Hepatocyte (in vitro differentiated cells): ENCODE data around the gene SLC14A1. TPM values are rescaled to one million over a fixed set of nuclear protein-coding genes. Genes with fewer than 3 reads are reported as not detected.

Experiments used
- DNase-seq: peaks from one replicate; pipeline ENCODE4 v3.0.0-alpha.2; 2016; ENCODE audit warnings: low spot score
- H2AFZ ChIP-seq: fragments of 200-600 bp; sonication (generic); 2 replicates; pipeline ENCODE4 v1.6.0; 2016; ENCODE audit warnings: antibody characterized with exemption, mild to moderate bottlenecking
- H3K27ac ChIP-seq: fragments of 200-600 bp; sonication (generic); 2 replicates; pipeline ENCODE4 v1.5.1; 2016; ENCODE audit warnings: mild to moderate bottlenecking
- H3K27me3 ChIP-seq: fragments of 200-600 bp; sonication (generic); 2 replicates; pipeline ENCODE4 v1.6.1; 2016
- H3K36me3 ChIP-seq: fragments of 200-600 bp; sonication (generic); replicated peaks from 2 replicates; pipeline ENCODE4 v1.5.1; 2016; ENCODE audit warnings: low read depth; ENCODE audit not compliant: insufficient read depth
- H3K4me1 ChIP-seq: fragments of 200-600 bp; sonication (generic); 2 replicates; pipeline ENCODE4 v1.5.1; 2016; ENCODE audit warnings: mild to moderate bottlenecking, moderate library complexity; ENCODE audit not compliant: insufficient read depth
- H3K4me2 ChIP-seq: fragments of 200-600 bp; sonication (generic); 2 replicates; pipeline ENCODE4 v1.6.0; 2016
- H3K4me3 ChIP-seq: fragments of 200-600 bp; sonication (generic); 2 replicates; pipeline ENCODE4 v1.5.1; 2016; ENCODE audit warnings: mild to moderate bottlenecking
- H3K79me2 ChIP-seq: fragments of 200-600 bp; sonication (generic); 2 replicates; pipeline ENCODE4 v1.6.0; 2017; ENCODE audit warnings: mild to moderate bottlenecking
- H3K9me2 ChIP-seq: fragments of 200-600 bp; sonication (generic); replicated peaks from 2 replicates; pipeline ENCODE4 v1.6.0; 2017; ENCODE audit warnings: mild to moderate bottlenecking; ENCODE audit not compliant: insufficient read depth
- H3K9me3 ChIP-seq: fragments of 200-600 bp; sonication (generic); 2 replicates; pipeline ENCODE4 v1.5.1; 2016; ENCODE audit warnings: low read depth, mild to moderate bottlenecking
- H4K20me1 ChIP-seq: fragments of 200-600 bp; sonication (generic); 2 replicates; pipeline ENCODE4 v1.6.0; 2016; ENCODE audit warnings: mild to moderate bottlenecking; ENCODE audit not compliant: insufficient read depth, poor library complexity, severe bottlenecking
- EZH2 ChIP-seq: fragments of 200-600 bp; sonication (generic); IDR thresholded peaks from 2 replicates; pipeline ENCODE4 v1.6.1; 2016; ENCODE audit warnings: antibody characterized with exemption, mild to moderate bottlenecking, borderline replicate concordance
- EZH2phosphoT487 ChIP-seq: fragments of 200-600 bp; sonication (generic); IDR thresholded peaks from one replicate; pipeline ENCODE4 v1.6.1; 2018; ENCODE audit warnings: antibody characterized with exemption, mild to moderate bottlenecking, low read depth, moderate library complexity; ENCODE audit not compliant: unreplicated experiment, severe bottlenecking
- WGBS: methylation state at CpG from one replicate; pipeline ENCODE4 v1.1.6; 2016; ENCODE audit warnings: low lambda C conversion rate; ENCODE audit errors: missing lambda C conversion rate; 5-methylcytosine and 5-hydroxymethylcytosine counted together
- polyA plus RNA-seq: library from polyadenylated mRNA; unstranded; fragments of >200 nt; fragmentation: Nextera tagmentation; extraction: Ambion mirVana; gene quantifications from 2 replicates; pipeline ENCODE4 v1.2.1, GENCODE V29; 2016
- total RNA-seq: library from RNA; depleted of rRNA; stranded (reverse); fragments of >200 nt; gene quantifications from 2 replicates; pipeline ENCODE4 v1.2.3, GENCODE V29; 2014
- TF ChIP-seq, protein P1 (sequence below): fragments of 200-600 bp; sonication (generic); IDR thresholded peaks from 2 replicates; pipeline ENCODE4 v1.5.1; 2016; ENCODE audit warnings: antibody characterized with exemption, mild to moderate bottlenecking; ENCODE audit not compliant: poor library complexity

Gene SLC14A1
- total RNA-seq (0.88 and 4.1 TPM in 2 replicates), polyA plus RNA-seq (0.81 and 0.98 TPM in 2 replicates)

DNA sequence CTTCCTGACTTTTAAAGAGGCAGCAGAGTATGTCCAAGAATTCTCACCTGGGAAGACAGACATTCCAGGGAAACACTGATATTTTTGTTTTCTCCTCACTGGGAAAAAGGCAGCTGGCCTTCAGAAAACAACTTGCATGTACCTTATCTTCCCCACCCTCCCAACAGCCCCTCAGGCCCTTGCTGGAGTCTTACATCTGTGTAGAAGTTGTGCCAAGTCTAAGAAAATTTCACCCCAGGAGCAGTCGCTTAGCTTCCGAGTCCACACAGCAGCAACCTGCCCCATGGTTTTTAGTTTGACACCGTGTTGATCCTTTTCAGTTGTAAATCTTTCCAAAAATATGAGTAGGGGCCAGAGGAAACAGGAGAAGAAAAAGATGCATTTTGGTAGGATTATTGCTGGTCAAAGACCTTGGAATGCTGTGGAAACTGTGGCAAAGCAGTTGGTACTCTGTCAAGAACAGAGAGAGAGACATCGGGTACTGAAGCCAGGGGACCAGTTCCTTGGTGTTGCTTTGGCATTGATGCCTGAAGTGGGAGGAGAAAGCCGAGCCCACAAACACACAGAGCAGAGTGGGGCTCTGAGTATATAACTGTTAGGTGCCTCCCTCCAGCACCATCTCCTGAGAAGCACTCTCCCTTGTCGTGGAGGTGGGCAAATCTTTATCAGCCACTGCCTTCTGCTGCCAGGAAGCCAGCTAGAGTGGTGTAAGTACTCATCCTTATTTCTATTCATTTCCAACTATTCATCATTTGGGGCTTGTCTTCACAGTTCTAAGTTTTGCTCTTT lies at the start of gene SLC14A1:
Gene SLC14A1, plus strand, starts transcription at position 615 of the 789 bp plus-strand sequence. CDS start 6,140 bp downstream, outside the sequence.
- Histone ChIP-seq H2AFZ (no peak within 1 kb of the TSS), H3K4me3 (no peak within 1 kb of the TSS), H3K27me3 (no peaks in the 10 kb centered on the region), H4K20me1 (no peaks in the 10 kb centered on the region), H3K27ac (no peak within 1 kb of the TSS), H3K4me2 (no peak within 1 kb of the TSS), H3K79me2 (no peaks in the 10 kb centered on the region), H3K9me2 (no peaks in the 10 kb centered on the region), H3K9me3 (no peaks in the 10 kb centered on the region), H3K4me1 (no peaks in the 10 kb centered on the region), H3K36me3 (no peaks in the 10 kb centered on the region)
- TF ChIP-seq, protein P1, sequence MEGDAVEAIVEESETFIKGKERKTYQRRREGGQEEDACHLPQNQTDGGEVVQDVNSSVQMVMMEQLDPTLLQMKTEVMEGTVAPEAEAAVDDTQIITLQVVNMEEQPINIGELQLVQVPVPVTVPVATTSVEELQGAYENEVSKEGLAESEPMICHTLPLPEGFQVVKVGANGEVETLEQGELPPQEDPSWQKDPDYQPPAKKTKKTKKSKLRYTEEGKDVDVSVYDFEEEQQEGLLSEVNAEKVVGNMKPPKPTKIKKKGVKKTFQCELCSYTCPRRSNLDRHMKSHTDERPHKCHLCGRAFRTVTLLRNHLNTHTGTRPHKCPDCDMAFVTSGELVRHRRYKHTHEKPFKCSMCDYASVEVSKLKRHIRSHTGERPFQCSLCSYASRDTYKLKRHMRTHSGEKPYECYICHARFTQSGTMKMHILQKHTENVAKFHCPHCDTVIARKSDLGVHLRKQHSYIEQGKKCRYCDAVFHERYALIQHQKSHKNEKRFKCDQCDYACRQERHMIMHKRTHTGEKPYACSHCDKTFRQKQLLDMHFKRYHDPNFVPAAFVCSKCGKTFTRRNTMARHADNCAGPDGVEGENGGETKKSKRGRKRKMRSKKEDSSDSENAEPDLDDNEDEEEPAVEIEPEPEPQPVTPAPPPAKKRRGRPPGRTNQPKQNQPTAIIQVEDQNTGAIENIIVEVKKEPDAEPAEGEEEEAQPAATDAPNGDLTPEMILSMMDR = no peak
- TF ChIP-seq EZH2 = no peak
- no peak for TF ChIP-seq EZH2phosphoT487
- DNase-seq = no peak
- WGBS = 73% methylated on average over 6 of the region's 6 CpGs

GRCh38 chr18:45677276-45677807 lies 46.6 kb upstream of the SLC14A1 start:
- Histone ChIP-seq H2AFZ (no peak overlapping the region), H3K4me1 (no peaks in the 10 kb centered on the region), H3K27ac (no peak overlapping the region), H3K4me2 (no peak overlapping the region), H4K20me1 (no peaks in the 10 kb centered on the region), H3K9me2 (no peaks in the 10 kb centered on the region), H3K79me2 (no peaks in the 10 kb centered on the region), H3K27me3 (no peaks in the 10 kb centered on the region), H3K36me3 (no peaks in the 10 kb centered on the region), H3K9me3 (no peaks in the 10 kb centered on the region), H3K4me3 (no peak overlapping the region)
- DNase-seq = no peak
- TF ChIP-seq EZH2 = no peak
- no peak for TF ChIP-seq EZH2phosphoT487
- TF ChIP-seq, protein P1 = no peak
- WGBS = 90% methylated on average over 4 of the region's 4 CpGs

DNA sequence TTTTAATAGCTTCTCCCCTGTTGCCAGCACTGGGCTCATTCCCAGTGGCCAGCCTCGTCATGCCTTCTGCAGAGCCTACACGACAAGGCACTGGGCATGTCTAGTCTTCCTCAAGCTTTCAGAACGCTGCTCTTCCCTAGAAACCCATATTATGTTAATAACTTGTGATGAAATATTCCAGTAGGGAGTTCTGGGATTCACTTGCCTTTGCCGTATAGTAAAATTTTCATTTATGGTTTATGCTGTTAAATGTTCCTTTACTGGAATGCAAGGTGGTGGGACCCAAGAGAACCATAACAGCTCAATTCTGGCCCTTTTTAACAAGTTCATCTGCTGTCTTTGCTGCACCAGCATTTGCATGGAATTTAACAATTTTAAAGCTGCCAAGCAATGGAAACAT lies 45.5 kb upstream of the SLC14A1 start:
- H3K27ac ChIP-seq = no peak overlapping the region
- no peaks in the 10 kb centered on the region for H3K9me3 ChIP-seq
- no peak overlapping the region for H3K4me3 ChIP-seq
- no peak for DNase-seq
- H3K9me2 ChIP-seq = no peaks in the 10 kb centered on the region
- 89% methylated on average over 4 of the region's 4 CpGs for WGBS
- no peaks in the 10 kb centered on the region for H3K27me3 ChIP-seq
- no peaks in the 10 kb centered on the region for H3K36me3 ChIP-seq
- H3K4me2 ChIP-seq = no peak overlapping the region
- no peaks in the 10 kb centered on the region for H3K79me2 ChIP-seq
- no peaks in the 10 kb centered on the region for H3K4me1 ChIP-seq
- no peak for TF ChIP-seq EZH2
- no peak for TF ChIP-seq EZH2phosphoT487
- TF ChIP-seq, protein P1 = no peak
- no peaks in the 10 kb centered on the region for H4K20me1 ChIP-seq
- no peak overlapping the region for H2AFZ ChIP-seq
